ENCODE results near the gene KCNG2. TPM values are rescaled to one million over a fixed set of nuclear protein-coding genes. Genes with fewer than 3 reads are reported as not detected.

The KCNG2 gene
- total and polyA plus RNA-seq, 3 experiments from 2014 or later: not detected

DNA sequence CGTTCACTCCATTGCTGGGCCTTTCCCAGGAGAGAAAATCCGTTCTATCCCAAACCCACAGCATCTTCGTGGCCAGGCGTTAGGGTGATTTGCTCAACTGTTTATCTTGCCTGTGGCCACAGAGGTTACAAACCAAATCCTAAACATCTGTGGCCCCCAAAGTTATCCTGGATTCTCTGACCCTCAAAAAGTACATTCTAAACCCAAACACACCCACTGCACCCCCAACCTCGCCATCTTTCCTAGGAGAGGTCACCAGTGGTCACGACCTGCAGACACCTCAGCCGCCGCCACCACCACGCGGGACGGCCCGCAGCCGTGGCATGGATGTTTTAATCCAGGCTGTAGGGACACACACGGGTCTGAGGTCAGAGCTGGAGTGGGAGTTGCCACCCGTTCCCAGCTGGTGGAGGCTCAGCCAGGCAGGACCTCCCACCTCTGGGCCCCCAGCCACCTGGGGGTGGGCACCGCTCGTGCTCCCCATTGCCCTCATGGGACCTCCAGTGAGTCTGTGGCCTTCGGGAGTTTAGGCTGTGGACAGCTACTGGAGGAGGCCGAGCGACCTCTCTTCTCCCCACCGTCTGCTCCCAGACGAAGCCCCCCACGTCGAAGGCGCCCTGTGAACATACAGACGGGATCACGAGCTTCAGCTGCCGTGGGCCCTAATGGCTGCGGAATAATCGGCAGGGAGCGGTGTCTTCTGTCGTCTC is 72.0 kb downstream of the KCNG2 start:
- Mint-ChIP-seq H3K36me3 (no peaks in the 10 kb centered on the region), H3K27ac (no peak overlapping the region), H3K4me3 (no peak overlapping the region), H3K4me1 (no peaks in the 10 kb centered on the region), H3K9me3 (no peaks in the 10 kb centered on the region), H3K27me3 (peaks cover 4 to 5% of the 10 kb centered on the region in 2 donors)
- Histone ChIP-seq H3K27ac (ENCODE audit: low read depth, low read length) (no peak overlapping the region), H3K4me3 (ENCODE audit: low read length) (no peak overlapping the region), H3K9me3 (ENCODE audit: low read length) (no peaks in the 10 kb centered on the region), H3K27me3 (ENCODE audit: insufficient read depth, low read length, poor library complexity, severe bottlenecking) (no peaks in the 10 kb centered on the region), H3K4me1 (ENCODE audit: insufficient read depth, low read length) (no peaks in the 10 kb centered on the region), H3K36me3 (ENCODE audit: insufficient read depth, low read length) (no peaks in the 10 kb centered on the region)
- CTCF ChIA-PET: no interaction called here
- peak in 1 of 5 donors; percentile 38 for DNase-seq
- POLR2A ChIA-PET: no interaction called here

DNA sequence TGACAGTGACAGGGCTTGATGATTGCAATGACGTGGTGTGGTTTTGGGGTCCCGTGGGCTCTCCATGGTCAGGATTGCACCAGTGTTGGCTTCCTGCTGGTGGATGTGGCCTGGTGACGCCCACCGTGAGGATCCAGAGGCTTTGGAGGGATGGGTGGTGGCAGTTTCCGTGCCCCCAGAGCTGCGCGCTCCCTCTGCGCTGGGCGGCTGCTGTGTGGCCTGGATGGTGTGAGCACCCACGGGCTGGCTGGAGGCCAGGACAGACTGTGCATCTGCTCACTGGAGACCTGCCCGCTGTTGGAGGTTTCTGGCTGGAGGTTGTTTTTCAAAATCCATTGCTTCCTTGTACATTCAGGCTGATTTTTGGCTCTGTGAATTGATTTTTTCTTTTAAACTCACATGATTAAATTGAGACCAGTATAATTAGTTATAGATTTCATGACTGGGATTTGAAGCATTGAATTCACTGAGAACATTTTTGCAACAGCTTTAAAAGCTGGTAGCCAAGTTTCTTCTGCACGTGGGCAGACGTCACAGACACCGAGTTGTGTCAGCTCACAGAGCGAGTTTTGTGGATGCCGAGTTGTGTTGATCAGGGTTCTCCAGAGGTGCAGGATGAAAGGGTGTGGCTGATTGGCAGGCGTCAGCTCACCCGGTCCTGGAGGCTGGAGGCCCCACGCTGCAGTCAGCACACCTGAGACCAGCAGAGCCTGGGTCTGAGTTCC is 72.7 kb downstream of the KCNG2 start:
- Mint-ChIP-seq H3K4me1 (no peaks in the 10 kb centered on the region), H3K27ac (no peak overlapping the region)
- H3K27ac ChIP-seq (ENCODE audit: low read depth, low read length): no peak overlapping the region

DNA sequence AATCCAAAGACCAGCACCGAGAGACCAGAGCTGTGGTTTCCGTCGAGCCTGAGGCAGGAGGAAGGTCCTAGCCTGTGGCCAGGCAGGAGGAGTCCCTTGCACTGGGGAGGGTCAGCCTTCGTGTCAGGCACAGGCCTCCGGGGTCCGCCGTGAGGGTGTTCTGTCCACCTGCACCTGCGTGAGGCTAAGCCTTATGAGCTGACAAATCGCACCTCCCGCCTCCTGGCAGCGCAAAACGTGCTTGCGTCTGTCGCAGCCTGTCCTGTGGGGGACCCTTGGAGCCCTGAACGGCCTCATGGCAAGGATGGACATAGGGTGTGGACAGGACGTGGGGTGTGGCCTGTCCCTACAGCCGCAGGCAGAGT is 73.3 kb downstream of the KCNG2 start:
- Histone ChIP-seq H3K27ac (ENCODE audit: low read depth, low read length) (no peak overlapping the region), H3K4me1 (ENCODE audit: insufficient read depth, low read length) (no peaks in the 10 kb centered on the region), H3K36me3 (ENCODE audit: insufficient read depth, low read length) (no peaks in the 10 kb centered on the region), H3K9me3 (ENCODE audit: low read length) (no peaks in the 10 kb centered on the region), H3K4me3 (ENCODE audit: low read length) (no peak overlapping the region), H3K27me3 (ENCODE audit: insufficient read depth, low read length, poor library complexity, severe bottlenecking) (no peaks in the 10 kb centered on the region)
- no peaks in the 10 kb centered on the region for H3K4me1 Mint-ChIP-seq
- H3K4me3 Mint-ChIP-seq: no peak overlapping the region
- ChIA-PET POLR2A (interaction anchor here (0.6 kb wide), 1 partner anchor 78 kb away, joined by 4 read pairs; no protein-coding TSS in a partner anchor), CTCF (no interaction called here)
- no peaks in the 10 kb centered on the region for H3K36me3 Mint-ChIP-seq
- peaks cover 4 to 5% of the 10 kb centered on the region in 2 donors for H3K27me3 Mint-ChIP-seq
- no peak overlapping the region for H3K27ac Mint-ChIP-seq
- DNase-seq: peak in 1 of 5 donors; percentile 40
- H3K9me3 Mint-ChIP-seq: no peaks in the 10 kb centered on the region

More for the DNA sequence above, 72.7 kb downstream of the KCNG2 start:
- DNase-seq: no peak
- no peaks in the 10 kb centered on the region for H3K9me3 ChIP-seq (ENCODE audit: low read length)
- Mint-ChIP-seq H3K36me3 (no peaks in the 10 kb centered on the region), H3K27me3 (peaks cover 4 to 5% of the 10 kb centered on the region in 2 donors), H3K4me3 (no peak overlapping the region), H3K9me3 (no peaks in the 10 kb centered on the region)
- H3K4me3 ChIP-seq (ENCODE audit: low read length): no peak overlapping the region
- H3K27me3 ChIP-seq (ENCODE audit: insufficient read depth, low read length, poor library complexity, severe bottlenecking): no peaks in the 10 kb centered on the region
- ChIA-PET CTCF (no interaction called here), POLR2A (interaction anchor here (0.6 kb wide), 1 partner anchor 77 kb away, joined by 4 read pairs; no protein-coding TSS in a partner anchor)
- H3K4me1 ChIP-seq (ENCODE audit: insufficient read depth, low read length): no peaks in the 10 kb centered on the region
- no peaks in the 10 kb centered on the region for H3K36me3 ChIP-seq (ENCODE audit: insufficient read depth, low read length)

DNA sequence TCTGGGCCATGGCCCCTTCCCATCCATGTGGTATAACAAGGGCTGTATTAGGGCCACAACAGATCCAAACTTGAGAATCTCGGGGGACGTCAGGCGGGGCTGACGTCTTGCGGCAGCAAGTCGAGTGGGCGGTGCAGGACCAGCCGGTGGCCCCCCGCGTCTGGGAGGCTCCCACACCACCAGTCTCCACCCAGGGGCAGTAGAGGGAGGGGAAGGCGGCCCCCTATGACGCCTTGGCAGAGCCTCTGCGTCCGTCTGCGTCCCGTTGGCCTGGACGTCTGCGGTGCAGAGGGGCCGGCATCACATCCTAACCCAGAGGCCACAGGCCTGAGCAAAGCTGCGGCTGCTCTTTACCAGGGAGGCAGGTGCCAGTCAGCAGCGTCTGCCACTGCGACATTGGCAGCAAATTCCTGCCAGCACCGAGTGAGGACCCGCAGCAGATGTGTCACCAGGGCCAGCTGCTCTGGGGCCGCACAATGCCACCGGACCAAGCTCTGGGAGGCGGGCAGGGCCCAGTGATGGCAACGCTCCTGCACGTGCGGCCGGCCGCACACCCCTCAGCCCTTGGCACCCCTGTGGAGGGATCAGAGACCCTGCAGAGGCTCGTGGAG is 73.8 kb downstream of the KCNG2 start:
- DNase-seq: no peak
- no peaks in the 10 kb centered on the region for H3K27me3 ChIP-seq (ENCODE audit: insufficient read depth, low read length, poor library complexity, severe bottlenecking)
- CTCF ChIA-PET: no interaction called here
- H3K4me1 ChIP-seq (ENCODE audit: insufficient read depth, low read length): no peaks in the 10 kb centered on the region
- no peak overlapping the region for H3K4me3 ChIP-seq (ENCODE audit: low read length)
- Mint-ChIP-seq H3K4me3 (no peak overlapping the region), H3K27ac (no peak overlapping the region), H3K36me3 (no peaks in the 10 kb centered on the region), H3K27me3 (peaks cover 4 to 5% of the 10 kb centered on the region in 2 donors), H3K4me1 (no peaks in the 10 kb centered on the region), H3K9me3 (no peaks in the 10 kb centered on the region)
- H3K9me3 ChIP-seq (ENCODE audit: low read length): no peaks in the 10 kb centered on the region
- POLR2A ChIA-PET: no interaction called here
- H3K27ac ChIP-seq (ENCODE audit: low read depth, low read length): no peak overlapping the region
- H3K36me3 ChIP-seq (ENCODE audit: insufficient read depth, low read length): no peaks in the 10 kb centered on the region

DNA sequence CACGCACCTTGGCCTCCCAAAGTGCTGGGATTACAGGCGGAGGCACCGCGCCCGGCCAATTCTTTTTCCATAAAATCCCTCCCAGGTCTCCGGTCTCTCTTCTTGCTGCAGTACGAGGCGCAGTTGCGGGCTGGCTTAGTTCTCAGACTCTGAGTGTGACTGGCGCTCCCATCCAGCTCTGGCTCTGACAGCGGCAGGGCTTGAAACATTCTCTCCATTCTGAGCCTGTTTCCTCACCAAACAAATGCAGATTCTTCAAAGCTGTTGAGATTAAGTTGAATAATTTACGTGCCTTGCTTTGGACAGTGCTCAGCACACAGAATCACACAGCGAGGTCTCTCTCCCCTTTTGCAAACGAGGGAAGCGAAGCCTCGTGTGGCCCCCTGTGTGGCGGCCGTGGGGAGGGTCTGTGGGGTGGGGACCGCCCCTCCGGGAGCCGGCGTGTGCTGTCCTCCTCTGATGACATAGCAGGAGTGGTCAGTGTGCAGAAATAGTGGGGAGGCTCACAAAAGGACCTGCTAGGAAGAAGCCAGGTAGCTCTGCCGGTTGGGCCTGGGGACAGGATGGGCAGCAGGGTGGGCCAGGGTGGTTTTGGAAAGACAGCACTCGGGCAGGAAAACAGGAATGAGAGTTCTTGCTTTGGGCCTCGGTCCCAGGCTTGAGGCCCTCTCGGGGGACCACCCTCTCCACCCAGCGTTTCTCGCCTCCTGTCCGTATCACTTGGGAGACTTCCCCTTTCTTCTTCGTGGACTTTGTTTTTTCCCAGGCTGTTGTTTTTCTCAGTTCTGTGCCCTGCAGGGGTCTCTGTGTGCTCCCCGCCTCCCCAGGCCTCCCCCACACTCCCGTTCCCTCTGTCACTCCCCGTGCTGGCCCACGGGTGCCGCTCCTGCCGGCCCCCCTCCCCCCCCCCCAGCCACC is 75.0 kb downstream of the KCNG2 start:
- ChIA-PET POLR2A (interaction anchor here (0.5 kb wide), 1 partner anchor 165 kb away, joined by 3 read pairs; no protein-coding TSS in a partner anchor), CTCF (interaction anchor here (0.7 kb wide), 1 partner anchor 20 kb away, joined by 3 read pairs; no protein-coding TSS in a partner anchor)
- Histone ChIP-seq H3K36me3 (ENCODE audit: insufficient read depth, low read length) (no peaks in the 10 kb centered on the region), H3K4me1 (ENCODE audit: insufficient read depth, low read length) (no peaks in the 10 kb centered on the region), H3K27ac (ENCODE audit: low read depth, low read length) (no peak overlapping the region), H3K9me3 (ENCODE audit: low read length) (no peaks in the 10 kb centered on the region), H3K27me3 (ENCODE audit: insufficient read depth, low read length, poor library complexity, severe bottlenecking) (no peaks in the 10 kb centered on the region), H3K4me3 (ENCODE audit: low read length) (no peak overlapping the region)
- Mint-ChIP-seq H3K36me3 (no peaks in the 10 kb centered on the region), H3K9me3 (no peaks in the 10 kb centered on the region), H3K27me3 (peaks cover 4 to 5% of the 10 kb centered on the region in 2 donors), H3K4me3 (no peak overlapping the region), H3K4me1 (no peaks in the 10 kb centered on the region), H3K27ac (no peak overlapping the region)
- DNase-seq: no peak

DNA sequence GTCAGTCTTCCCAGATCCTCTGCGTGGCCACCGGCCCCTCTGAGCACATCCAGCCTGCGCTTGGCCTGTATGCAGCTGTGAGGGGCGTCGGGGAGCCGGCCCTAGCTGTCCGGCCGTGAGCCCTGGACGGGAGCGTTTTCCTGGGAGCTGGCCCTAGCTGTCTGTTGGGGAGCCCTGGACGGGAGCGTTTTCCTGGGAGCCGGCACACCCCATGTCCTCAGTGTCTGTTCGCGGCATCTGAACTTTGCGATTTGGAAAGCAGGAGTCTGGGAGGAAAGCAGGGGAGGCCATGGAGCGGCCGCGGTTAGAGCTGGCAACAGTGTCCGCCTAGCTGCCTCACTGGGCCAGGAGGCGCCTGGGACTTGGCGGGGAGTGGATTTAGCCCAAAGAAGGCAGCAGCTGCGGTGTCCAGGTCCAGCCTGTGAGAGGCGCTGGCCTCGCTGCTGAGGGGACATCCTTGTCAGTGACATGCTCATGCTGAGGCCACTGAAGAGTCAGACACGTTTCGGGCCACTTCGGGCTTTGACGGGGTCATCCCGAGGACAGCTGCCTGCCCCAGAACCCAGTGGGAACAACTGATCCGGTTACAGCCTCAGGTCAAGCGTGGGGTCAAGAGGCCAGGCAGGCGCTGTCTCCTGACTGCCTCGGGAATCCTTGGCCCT is 75.8 kb downstream of the KCNG2 start:
- Mint-ChIP-seq H3K27ac (no peak overlapping the region), H3K4me1 (no peaks in the 10 kb centered on the region), H3K9me3 (no peaks in the 10 kb centered on the region), H3K36me3 (no peaks in the 10 kb centered on the region), H3K27me3 (peaks cover 4 to 5% of the 10 kb centered on the region in 2 donors), H3K4me3 (no peak overlapping the region)
- CTCF ChIA-PET: no interaction called here
- no peak overlapping the region for H3K4me3 ChIP-seq (ENCODE audit: low read length)
- H3K27ac ChIP-seq (ENCODE audit: low read depth, low read length): no peak overlapping the region
- H3K4me1 ChIP-seq (ENCODE audit: insufficient read depth, low read length): no peaks in the 10 kb centered on the region
- no peaks in the 10 kb centered on the region for H3K36me3 ChIP-seq (ENCODE audit: insufficient read depth, low read length)
- POLR2A ChIA-PET: no interaction called here
- no peaks in the 10 kb centered on the region for H3K27me3 ChIP-seq (ENCODE audit: insufficient read depth, low read length, poor library complexity, severe bottlenecking)
- H3K9me3 ChIP-seq (ENCODE audit: low read length): no peaks in the 10 kb centered on the region
- DNase-seq: no peak

DNA sequence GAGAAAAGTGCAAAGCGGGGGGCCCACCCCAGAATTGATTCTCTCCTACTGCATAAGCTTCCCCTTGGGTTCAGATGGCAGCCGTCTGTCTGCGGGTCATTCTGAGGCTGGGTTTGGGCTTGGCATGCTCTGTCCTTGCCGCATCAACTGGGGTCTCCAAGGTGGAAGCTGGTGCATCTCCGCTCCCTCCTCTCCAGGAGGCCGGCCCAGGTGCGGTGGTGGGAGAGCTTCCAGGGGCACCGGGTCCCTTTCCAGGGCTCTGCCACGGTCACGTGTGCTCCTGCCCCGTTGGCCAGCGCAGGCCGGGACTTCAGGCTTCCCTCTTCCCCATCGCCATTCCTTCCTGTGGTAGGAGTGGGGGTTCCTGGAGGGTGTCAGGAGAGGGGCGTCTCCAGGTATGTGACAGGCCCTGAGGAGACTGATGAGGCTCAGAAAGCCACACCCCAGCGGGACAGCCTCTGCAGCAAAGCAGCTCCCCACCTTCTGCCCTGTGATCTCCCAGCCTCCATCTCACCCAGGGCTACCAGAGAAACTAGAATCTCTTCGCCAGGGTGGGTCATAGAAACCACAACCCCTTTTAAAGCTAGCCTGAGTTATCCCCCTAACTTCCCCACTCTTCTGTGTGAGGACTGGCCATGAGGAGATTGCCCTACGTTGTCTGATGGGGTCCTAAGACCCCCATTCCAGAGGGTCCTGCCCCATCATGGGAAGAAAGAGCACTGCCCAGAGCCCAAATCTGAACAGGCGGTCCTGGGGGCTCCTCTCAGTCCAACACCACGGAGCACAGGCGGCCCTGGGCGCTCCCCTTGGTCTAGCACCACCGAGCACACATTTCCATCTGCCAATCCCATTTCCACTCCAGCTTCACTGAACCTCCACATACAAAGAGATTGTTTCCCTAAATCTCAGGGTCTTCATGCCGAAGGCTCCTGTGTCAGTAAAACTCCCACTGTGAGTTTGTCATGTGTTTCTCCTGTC is 77.1 kb downstream of the KCNG2 start:
- Histone ChIP-seq H3K27ac (ENCODE audit: low read depth, low read length) (no peak overlapping the region), H3K27me3 (ENCODE audit: insufficient read depth, low read length, poor library complexity, severe bottlenecking) (no peaks in the 10 kb centered on the region), H3K4me3 (ENCODE audit: low read length) (no peak overlapping the region), H3K36me3 (ENCODE audit: insufficient read depth, low read length) (no peaks in the 10 kb centered on the region), H3K4me1 (ENCODE audit: insufficient read depth, low read length) (no peaks in the 10 kb centered on the region), H3K9me3 (ENCODE audit: low read length) (no peaks in the 10 kb centered on the region)
- CTCF ChIA-PET: no interaction called here
- POLR2A ChIA-PET: no interaction called here
- H3K4me3 Mint-ChIP-seq: no peak overlapping the region
- no peaks in the 10 kb centered on the region for H3K9me3 Mint-ChIP-seq
- H3K27ac Mint-ChIP-seq: no peak overlapping the region
- H3K36me3 Mint-ChIP-seq: no peaks in the 10 kb centered on the region
- H3K4me1 Mint-ChIP-seq: no peaks in the 10 kb centered on the region
- no peak for DNase-seq
- H3K27me3 Mint-ChIP-seq: peaks cover 4 to 5% of the 10 kb centered on the region in 2 donors
